ENCODE measurements around the gene BAK1. TPM values are rescaled to one million over a fixed set of nuclear protein-coding genes. Genes with fewer than 3 reads are reported as not detected.

BAK1 gene
- total RNA-seq, 1 experiment from 2014 or later = 18.9 TPM

DNA sequence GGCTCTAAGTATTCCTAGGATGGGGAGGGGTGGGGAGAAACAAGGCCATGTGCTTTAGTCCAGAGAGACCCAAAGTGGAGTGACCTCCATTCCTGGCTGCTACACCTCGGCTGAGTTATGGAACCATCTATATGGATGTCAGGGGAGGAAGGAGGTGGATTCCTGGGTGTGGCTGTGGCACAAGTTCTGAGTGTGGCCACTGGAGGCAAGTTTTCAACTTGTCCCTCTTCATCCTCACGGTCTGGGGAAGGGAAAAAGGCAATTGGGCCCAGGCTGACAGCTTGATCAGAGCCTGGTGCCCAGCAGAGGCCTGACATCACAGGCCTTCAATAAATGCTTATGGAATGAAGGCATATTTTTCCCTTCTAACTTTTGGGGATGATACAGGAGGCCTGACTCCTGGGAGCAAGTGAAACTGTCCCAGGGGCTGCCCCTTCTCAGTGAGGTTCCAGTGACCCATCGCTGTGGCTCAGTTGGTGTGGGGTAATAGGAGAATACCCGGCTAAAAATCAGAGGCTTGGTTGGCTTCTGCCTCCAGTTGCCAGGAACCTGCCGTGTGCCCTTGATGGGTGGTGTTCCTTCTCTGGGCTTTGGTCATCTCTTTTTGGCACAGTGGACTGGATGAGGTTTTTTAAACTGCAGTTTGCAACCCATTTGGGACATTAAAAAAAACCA, 39.2 kb upstream of the BAK1 start:
- ATAC-seq (no peak), DNase-seq (ENCODE audit: low read depth, low spot score) (no peak)
- Histone ChIP-seq H3K79me2 (ENCODE audit: insufficient read depth, low read length) (peaks cover 30% of the 10 kb centered on the region), H3K27me3 (ENCODE audit: insufficient read depth, low read length) (no peaks in the 10 kb centered on the region), H2AFZ (ENCODE audit: low read depth, low read length, poor library complexity, severe bottlenecking) (no peak overlapping the region), H3K4me3 (replicated peaks in 1 of 2; ENCODE audit: low read depth in 1 of 2, low read length in 2 of 2) (peak overlapping the region in 1 of 2 experiments; percentile 99; a peak in 1 of 4 replicates), H3K9me2 (ENCODE audit: insufficient read depth) (no peaks in the 10 kb centered on the region), H3K4me1 (ENCODE audit: control insufficient read depth in 1 of 2, insufficient read depth in 2 of 2, low read length in 2 of 2) (peaks cover 24 to 38% of the 10 kb centered on the region in 2 experiments), H3K9ac (ENCODE audit: low read length) (peak overlapping the region; percentile 99), H3K4me2 (ENCODE audit: low read length) (peak overlapping the region; percentile 91), H3K36me3 (ENCODE audit: control insufficient read depth in 1 of 2, insufficient read depth in 2 of 2, low read length in 2 of 2) (peaks cover 6 to 11% of the 10 kb centered on the region in 2 experiments), H3K9me3 (ENCODE audit: control insufficient read depth in 1 of 2, insufficient read depth in 1 of 2, low read depth in 1 of 2, low read length in 2 of 2) (no peaks in the 10 kb centered on the region), H3K27ac (ENCODE audit: low read depth, low read length) (peak overlapping the region; percentile 93), H4K20me1 (ENCODE audit: insufficient read depth) (peaks cover 9% of the 10 kb centered on the region; the same call in 1 of the 2 replicates)
- TF ChIP-seq ZFX (IDR thresholded peaks at IDR 0.05) = peak; percentile 33; the same call in 1 of the 2 replicates
- TF ChIP-seq CTCF (IDR thresholded peaks at IDR 0.05 in 2 of 3, conservative IDR thresholded peaks at IDR 0.05 in 1 of 3; ENCODE audit: borderline replicate concordance in 1 of 3, insufficient read depth in 1 of 3, low read depth in 2 of 3, low read length in 2 of 3) = peak in 2 of 3 experiments; percentile 29 to 32; a peak in 2 of 6 replicates
- TF ChIP-seq CBX3 (IDR thresholded peaks at IDR 0.05; ENCODE audit: low read depth) = no peak
- BruUV-seq (replicated peaks) = no TSS peak
- ChIA-PET RAD21 (ENCODE audit: low non-redundant PET in 1 of 2, low total read pairs in 2 of 2, uncharacterized antibody in 2 of 2, unreplicated experiment in 2 of 2) (no interaction called here), CTCF (interaction anchor here (2.1 kb wide), 1 partner anchor 29 kb away, joined by 5 read pairs; no protein-coding TSS in a partner anchor), POLR2A (no interaction called here)
- intact Hi-C loops (cut with micrococcal nuclease) = no loop called here

GRCh38 chr6:33616913-33617312, 36.8 kb upstream of the BAK1 start:
- Histone ChIP-seq H3K36me3 (ENCODE audit: control insufficient read depth in 1 of 2, insufficient read depth in 2 of 2, low read length in 2 of 2) (no peaks in the 10 kb centered on the region), H3K9me3 (ENCODE audit: control insufficient read depth in 1 of 2, insufficient read depth in 1 of 2, low read depth in 1 of 2, low read length in 2 of 2) (no peaks in the 10 kb centered on the region), H3K9ac (ENCODE audit: low read length) (no peak overlapping the region), H3K27ac (ENCODE audit: low read depth, low read length) (no peak overlapping the region), H3K9me2 (ENCODE audit: insufficient read depth) (no peaks in the 10 kb centered on the region), H2AFZ (ENCODE audit: low read depth, low read length, poor library complexity, severe bottlenecking) (no peak overlapping the region), H3K79me2 (ENCODE audit: insufficient read depth, low read length) (peaks cover 6% of the 10 kb centered on the region), H4K20me1 (ENCODE audit: insufficient read depth) (no peaks in the 10 kb centered on the region), H3K4me2 (ENCODE audit: low read length) (no peak overlapping the region), H3K4me3 (replicated peaks in 1 of 2; ENCODE audit: low read depth in 1 of 2, low read length in 2 of 2) (no peak overlapping the region), H3K4me1 (ENCODE audit: control insufficient read depth in 1 of 2, insufficient read depth in 2 of 2, low read length in 2 of 2) (peaks cover 23 to 40% of the 10 kb centered on the region in 2 experiments), H3K27me3 (ENCODE audit: insufficient read depth, low read length) (no peaks in the 10 kb centered on the region)
- intact Hi-C loops (cut with micrococcal nuclease) = no loop called here
- ATAC-seq (no peak), DNase-seq (ENCODE audit: low read depth, low spot score) (no peak)
- ChIA-PET RAD21 (ENCODE audit: low non-redundant PET in 1 of 2, low total read pairs in 2 of 2, uncharacterized antibody in 2 of 2, unreplicated experiment in 2 of 2) (no interaction called here), CTCF (no interaction called here), POLR2A (no interaction called here)
- no peak for TF ChIP-seq EZH2 (IDR thresholded peaks at IDR 0.05)
- no TSS peak for BruUV-seq (replicated peaks)

Measured in HCT116 (cell line).